ENCODE results near the gene LIN7B. TPM values are rescaled to one million over a fixed set of nuclear protein-coding genes. Genes with fewer than 3 reads are reported as not detected.

The LIN7B gene
- total and polyA plus RNA-seq, 9 of the 15 experiments (the other 6 are each of a cell fraction or from before 2014, with no cell fraction given): 0.89 to 15.7 (median 4.0) TPM

DNA sequence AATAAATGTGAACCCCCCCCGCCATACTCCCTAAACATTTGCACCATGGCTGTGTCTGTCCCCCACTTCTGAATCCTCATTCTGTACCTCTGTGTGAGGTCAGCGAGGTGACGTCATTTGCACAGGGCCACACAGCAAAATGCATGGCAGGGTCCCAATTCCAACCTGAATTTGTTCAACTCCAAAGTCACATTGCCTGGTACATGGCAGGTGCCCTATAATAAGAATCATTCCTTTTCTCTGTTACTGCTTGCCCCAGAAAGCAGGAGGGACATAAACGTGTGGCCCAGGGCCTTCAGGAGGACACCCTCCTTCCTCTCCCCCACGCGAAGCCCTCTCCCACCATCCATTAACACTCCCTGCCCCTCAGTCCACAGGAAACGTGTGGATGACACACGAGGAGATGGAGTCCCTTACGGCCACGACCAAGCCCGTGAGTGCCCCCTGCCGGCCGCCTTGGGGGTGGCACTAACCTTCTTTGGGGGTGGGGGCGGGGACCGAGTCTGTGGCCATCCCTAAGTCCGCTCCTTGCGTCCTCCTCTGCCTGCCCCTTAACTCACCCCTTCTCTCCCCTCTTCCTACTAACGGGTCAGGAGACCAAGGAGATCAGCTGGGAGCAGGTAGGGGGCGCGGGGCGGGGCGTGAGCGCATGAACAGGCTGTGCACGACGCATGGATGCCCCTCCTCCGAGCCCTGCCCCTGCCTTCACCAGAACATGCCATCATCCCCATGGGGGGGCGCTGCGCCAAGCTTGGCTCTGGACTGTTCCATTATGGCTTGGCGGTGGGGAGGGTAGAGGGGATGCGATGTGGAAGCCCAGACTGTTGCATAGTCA, 31.6 kb downstream of the LIN7B start (continued):
- peak; percentile 49; the same call in 1 of the 2 replicates for TF ChIP-seq L3MBTL2 (IDR thresholded peaks at IDR 0.05)
- peak; percentile 1; the same call in 1 of the 2 replicates for TF ChIP-seq EP300 (IDR thresholded peaks at IDR 0.05; ENCODE audit: low read length)
- TF ChIP-seq TCF7L2 (IDR thresholded peaks at IDR 0.05; ENCODE audit: low read depth, low read length): peak; percentile 93
- no peak for TF ChIP-seq MEF2A (IDR thresholded peaks at IDR 0.05; ENCODE audit: control insufficient read depth, low read depth, low read length)
- TF ChIP-seq, protein P1, sequence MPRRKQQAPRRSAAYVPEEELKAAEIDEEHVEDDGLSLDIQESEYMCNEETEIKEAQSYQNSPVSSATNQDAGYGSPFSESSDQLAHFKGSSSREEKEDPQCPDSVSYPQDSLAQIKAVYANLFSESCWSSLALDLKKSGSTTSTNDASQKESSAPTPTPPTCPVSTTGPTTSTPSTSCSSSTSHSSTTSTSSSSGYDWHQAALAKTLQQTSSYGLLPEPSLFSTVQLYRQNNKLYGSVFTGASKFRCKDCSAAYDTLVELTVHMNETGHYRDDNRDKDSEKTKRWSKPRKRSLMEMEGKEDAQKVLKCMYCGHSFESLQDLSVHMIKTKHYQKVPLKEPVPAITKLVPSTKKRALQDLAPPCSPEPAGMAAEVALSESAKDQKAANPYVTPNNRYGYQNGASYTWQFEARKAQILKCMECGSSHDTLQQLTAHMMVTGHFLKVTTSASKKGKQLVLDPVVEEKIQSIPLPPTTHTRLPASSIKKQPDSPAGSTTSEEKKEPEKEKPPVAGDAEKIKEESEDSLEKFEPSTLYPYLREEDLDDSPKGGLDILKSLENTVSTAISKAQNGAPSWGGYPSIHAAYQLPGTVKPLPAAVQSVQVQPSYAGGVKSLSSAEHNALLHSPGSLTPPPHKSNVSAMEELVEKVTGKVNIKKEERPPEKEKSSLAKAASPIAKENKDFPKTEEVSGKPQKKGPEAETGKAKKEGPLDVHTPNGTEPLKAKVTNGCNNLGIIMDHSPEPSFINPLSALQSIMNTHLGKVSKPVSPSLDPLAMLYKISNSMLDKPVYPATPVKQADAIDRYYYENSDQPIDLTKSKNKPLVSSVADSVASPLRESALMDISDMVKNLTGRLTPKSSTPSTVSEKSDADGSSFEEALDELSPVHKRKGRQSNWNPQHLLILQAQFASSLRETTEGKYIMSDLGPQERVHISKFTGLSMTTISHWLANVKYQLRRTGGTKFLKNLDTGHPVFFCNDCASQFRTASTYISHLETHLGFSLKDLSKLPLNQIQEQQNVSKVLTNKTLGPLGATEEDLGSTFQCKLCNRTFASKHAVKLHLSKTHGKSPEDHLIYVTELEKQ (CRISPR knock-in tag; IDR thresholded peaks at IDR 0.05): no peak
- no peak for TF ChIP-seq ZNF764 (CRISPR knock-in tag; IDR thresholded peaks at IDR 0.05; ENCODE audit: low read depth)
- TF ChIP-seq HDAC2 (IDR thresholded peaks at IDR 0.05): peak; percentile 72; the same call in 1 of the 2 replicates
- TF ChIP-seq HNRNPUL1 (IDR thresholded peaks at IDR 0.05; ENCODE audit: low read length): no peak
- TF ChIP-seq, protein P2, sequence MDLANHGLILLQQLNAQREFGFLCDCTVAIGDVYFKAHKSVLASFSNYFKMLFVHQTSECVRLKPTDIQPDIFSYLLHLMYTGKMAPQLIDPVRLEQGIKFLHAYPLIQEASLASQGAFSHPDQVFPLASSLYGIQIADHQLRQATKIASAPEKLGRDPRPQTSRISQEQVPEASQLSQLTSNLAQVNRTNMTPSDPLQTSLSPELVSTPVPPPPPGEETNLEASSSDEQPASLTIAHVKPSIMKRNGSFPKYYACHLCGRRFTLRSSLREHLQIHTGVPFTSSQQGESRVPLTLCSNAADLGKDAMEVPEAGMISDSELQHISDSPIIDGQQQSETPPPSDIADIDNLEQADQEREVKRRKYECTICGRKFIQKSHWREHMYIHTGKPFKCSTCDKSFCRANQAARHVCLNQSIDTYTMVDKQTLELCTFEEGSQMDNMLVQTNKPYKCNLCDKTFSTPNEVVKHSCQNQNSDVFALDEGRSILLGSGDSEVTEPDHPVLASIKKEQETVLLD (IDR thresholded peaks at IDR 0.05): peak; percentile 77; the same call in 1 of the 2 replicates
- TF ChIP-seq PURB (CRISPR knock-in tag; IDR thresholded peaks at IDR 0.05; ENCODE audit: low read depth): no peak
- TF ChIP-seq, protein P3, sequence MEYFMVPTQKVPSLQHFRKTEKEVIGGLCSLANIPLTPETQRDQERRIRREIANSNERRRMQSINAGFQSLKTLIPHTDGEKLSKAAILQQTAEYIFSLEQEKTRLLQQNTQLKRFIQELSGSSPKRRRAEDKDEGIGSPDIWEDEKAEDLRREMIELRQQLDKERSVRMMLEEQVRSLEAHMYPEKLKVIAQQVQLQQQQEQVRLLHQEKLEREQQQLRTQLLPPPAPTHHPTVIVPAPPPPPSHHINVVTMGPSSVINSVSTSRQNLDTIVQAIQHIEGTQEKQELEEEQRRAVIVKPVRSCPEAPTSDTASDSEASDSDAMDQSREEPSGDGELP (CRISPR knock-in tag; IDR thresholded peaks at IDR 0.05; ENCODE audit: borderline replicate concordance): peak; percentile 96
- TF ChIP-seq SUPT5H (IDR thresholded peaks at IDR 0.05): no peak
- TF ChIP-seq NFIC (IDR thresholded peaks at IDR 0.05): peak; percentile 14; the same call in 1 of the 2 replicates
- TF ChIP-seq SIN3B (IDR thresholded peaks at IDR 0.05; ENCODE audit: low read depth): no peak
- peak; percentile 31 for TF ChIP-seq TEAD4 (IDR thresholded peaks at IDR 0.05; ENCODE audit: low read length)
- TF ChIP-seq TEAD4 (CRISPR knock-in tag; IDR thresholded peaks at IDR 0.05; ENCODE audit: borderline replicate concordance): no peak
- TF ChIP-seq ELF1 (tag; IDR thresholded peaks at IDR 0.05): no peak
- TF ChIP-seq STAT5A (IDR thresholded peaks at IDR 0.05; ENCODE audit: borderline replicate concordance, low read length): no peak
- no peak for TF ChIP-seq KLF1 (tag; IDR thresholded peaks at IDR 0.05)
- no peak for TF ChIP-seq DIDO1 (tag; IDR thresholded peaks at IDR 0.05; ENCODE audit: low read depth)
- no peak for TF ChIP-seq ZNF551 (CRISPR knock-in tag; IDR thresholded peaks at IDR 0.05)
- TF ChIP-seq NCOR1 (IDR thresholded peaks at IDR 0.05): peak; percentile 58
- TF ChIP-seq NR4A1 (CRISPR knock-in tag; IDR thresholded peaks at IDR 0.05): no peak
- TF ChIP-seq NR4A1 (tag; IDR thresholded peaks at IDR 0.05): 0 out of 2 replicates have a peak, but pooled peaks have one; percentile 17
